GM06990 (cell line): ENCODE results near the gene GRK7.
A peak's percentile ranks its signal among the peaks of the same experiment; 100 is the strongest.

ENCODE experiments used
- DNase-seq: peaks from one replicate; pipeline ENCODE4 v3.0.0-alpha.2; 2011; ENCODE audit not compliant: insufficient read length; ENCODE audit errors: extremely low read depth
- H3K27me3 ChIP-seq: replicated peaks from 2 replicates; pipeline ENCODE4 v1.6.0; 2011; ENCODE audit warnings: low read length; ENCODE audit not compliant: control insufficient read depth, insufficient read depth
- H3K36me3 ChIP-seq: 2 replicates; pipeline ENCODE4 v1.5.1; 2011; ENCODE audit warnings: low read length; ENCODE audit not compliant: control insufficient read depth, insufficient read depth
- H3K4me3 ChIP-seq: replicated peaks from 2 replicates; pipeline ENCODE4 v1.5.1; 2011; ENCODE audit warnings: low read depth, mild to moderate bottlenecking, control low read depth, low read length
- TF ChIP-seq, protein P1 (sequence below): IDR thresholded peaks from 2 replicates; pipeline ENCODE4 v1.5.1; 2011; ENCODE audit warnings: low read length, control low read depth, mild to moderate bottlenecking, inconsistent platforms; ENCODE audit not compliant: insufficient read depth, poor library complexity, severe bottlenecking

The GRK7 gene

DNA sequence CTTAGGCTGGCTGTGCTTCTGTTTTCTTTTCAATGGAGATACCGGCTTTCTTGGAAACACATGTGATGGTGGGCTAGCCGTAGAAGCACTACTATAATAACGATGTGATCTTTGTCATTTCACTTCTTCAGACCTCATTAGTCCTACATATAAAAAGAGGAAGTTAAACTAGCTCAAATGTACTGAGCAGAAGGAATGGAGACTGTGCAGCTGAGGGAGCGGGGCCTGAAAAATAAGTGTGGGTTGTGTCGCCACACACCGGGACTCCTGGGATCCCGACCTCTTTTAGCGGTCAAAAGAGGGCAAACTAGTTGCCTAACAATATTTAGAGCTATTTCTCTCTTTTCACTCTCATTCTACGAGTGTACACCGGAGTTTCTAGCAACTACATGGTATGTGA lies 26.1 kb upstream of the GRK7 start:
- H3K4me3 ChIP-seq: no peak overlapping the region
- TF ChIP-seq, protein P1, sequence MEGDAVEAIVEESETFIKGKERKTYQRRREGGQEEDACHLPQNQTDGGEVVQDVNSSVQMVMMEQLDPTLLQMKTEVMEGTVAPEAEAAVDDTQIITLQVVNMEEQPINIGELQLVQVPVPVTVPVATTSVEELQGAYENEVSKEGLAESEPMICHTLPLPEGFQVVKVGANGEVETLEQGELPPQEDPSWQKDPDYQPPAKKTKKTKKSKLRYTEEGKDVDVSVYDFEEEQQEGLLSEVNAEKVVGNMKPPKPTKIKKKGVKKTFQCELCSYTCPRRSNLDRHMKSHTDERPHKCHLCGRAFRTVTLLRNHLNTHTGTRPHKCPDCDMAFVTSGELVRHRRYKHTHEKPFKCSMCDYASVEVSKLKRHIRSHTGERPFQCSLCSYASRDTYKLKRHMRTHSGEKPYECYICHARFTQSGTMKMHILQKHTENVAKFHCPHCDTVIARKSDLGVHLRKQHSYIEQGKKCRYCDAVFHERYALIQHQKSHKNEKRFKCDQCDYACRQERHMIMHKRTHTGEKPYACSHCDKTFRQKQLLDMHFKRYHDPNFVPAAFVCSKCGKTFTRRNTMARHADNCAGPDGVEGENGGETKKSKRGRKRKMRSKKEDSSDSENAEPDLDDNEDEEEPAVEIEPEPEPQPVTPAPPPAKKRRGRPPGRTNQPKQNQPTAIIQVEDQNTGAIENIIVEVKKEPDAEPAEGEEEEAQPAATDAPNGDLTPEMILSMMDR: no peak
- H3K36me3 ChIP-seq: no peaks in the 10 kb centered on the region
- H3K27me3 ChIP-seq: no peaks in the 10 kb centered on the region
- DNase-seq: peak; percentile 15

DNA sequence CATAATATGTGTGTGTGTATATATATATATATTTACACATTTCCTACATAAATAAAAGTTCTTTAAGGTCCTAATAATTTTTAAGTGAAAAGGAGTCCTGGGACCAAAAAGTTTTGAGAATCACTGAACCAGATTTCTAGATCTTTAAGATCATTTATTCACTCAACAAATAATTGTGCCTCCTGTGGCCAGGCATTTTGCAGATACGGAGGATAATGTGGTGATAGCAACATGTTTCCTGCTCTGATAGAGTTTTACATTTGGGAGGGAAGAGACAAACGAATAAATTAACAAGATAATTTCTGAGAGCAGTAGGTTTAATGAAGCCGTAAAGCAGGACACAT lies 25.6 kb upstream of the GRK7 start:
- H3K4me3 ChIP-seq: peak overlapping the region; percentile 31
- H3K27me3 ChIP-seq: no peaks in the 10 kb centered on the region
- TF ChIP-seq, protein P1: no peak
- DNase-seq: no peak
- no peaks in the 10 kb centered on the region; the same call in 1 of the 2 replicates for H3K36me3 ChIP-seq

DNA sequence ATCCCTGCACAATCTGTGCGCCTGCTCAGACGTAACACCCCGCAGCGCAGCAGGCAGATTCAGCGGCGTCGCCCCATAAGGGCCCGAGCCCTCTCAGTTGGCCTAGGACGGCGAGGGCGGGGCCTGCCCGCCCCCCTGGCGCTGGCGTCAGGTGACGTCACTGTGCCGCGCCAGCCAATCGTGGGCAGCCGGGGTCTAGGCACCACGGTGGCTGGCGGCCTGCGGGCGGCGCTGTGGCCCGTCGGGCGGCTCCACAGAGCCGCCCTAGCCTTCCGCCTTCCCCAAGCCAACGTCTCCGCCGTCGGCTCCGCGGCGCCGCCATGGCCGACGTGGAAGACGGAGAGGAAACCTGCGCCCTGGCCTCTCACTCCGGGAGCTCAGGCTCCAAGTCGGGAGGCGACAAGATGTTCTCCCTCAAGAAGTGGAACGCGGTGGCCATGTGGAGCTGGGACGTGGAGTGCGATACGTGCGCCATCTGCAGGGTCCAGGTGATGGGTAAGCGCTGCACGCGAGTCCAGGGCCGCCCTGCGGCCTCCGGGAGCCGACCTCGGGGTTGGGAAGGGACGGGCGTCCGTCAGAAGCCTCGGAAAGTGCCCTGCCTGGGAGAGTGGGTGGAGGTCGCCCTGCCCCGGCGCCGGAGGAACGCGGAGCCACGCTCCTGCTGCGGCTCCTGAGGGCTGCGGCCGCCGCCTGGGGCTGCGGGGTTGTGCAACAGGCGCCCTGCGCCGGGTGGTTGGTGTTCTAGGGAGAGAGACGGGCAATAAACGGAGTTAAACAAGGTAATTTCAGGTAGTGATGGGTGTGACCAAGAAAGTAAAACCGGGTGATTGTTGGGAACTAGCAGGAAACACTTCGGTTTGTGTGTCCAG lies 25.0 kb upstream of the GRK7 start, which contains the start of gene RNF7:
RNF7 (plus strand) TSS at position 277 of the 869 bp plus-strand sequence; CDS start at position 321, 44 bp downstream.
- no peaks in the 10 kb centered on the region; the same call in 1 of the 2 replicates for H3K36me3 ChIP-seq
- peak within 1 kb of the TSS; percentile 84 for H3K4me3 ChIP-seq
- H3K27me3 ChIP-seq: no peaks in the 10 kb centered on the region
- DNase-seq: peak; percentile 99
- TF ChIP-seq, protein P1: peak; percentile 57

DNA sequence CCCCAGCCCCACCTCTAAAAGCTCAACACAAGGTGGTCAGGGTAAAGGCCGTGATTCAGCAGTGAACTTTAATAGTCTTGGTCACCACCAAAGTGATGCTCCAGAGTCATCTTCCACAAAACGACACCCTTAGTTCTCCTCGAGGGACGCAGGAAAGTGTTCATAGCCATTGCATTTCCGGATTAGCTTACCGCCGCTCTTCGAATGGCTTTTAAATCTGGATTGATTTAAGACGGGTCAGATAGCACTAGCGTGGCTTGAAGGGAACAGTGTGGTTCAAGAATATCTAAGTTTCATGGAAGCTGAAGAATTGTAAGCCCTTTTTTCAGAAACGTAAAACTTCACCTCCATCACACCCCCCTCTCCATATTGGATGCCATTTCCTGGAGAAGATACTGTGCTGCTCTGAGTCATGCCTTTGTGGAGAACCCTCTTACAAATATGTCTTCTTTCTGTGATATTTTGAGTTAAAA lies 24.3 kb upstream of the GRK7 start:
- no peaks in the 10 kb centered on the region; the same call in 1 of the 2 replicates for H3K36me3 ChIP-seq
- no peaks in the 10 kb centered on the region for H3K27me3 ChIP-seq
- TF ChIP-seq, protein P1: no peak
- H3K4me3 ChIP-seq: peak overlapping the region; percentile 84
- peak; percentile 9 for DNase-seq

DNA sequence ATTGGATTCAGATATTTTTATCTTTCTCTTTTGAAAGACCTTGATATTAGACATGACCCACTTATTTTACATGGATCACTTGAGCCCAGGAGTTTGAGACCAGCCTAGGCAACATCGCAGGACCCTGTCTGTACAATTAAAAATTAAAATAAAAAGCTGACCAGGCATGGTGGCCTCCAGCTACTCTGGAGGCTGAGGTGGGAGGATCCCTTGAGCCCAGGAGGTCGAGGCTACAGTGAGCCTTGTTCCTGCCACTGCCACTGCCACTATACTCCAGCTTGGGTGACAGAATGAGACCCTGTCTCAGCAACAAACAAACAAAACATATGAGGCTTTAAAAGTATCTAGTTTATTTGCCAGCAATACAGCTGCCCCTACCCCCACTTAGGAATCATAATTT lies 23.5 kb upstream of the GRK7 start:
- DNase-seq: no peak
- no peaks in the 10 kb centered on the region for H3K27me3 ChIP-seq
- TF ChIP-seq, protein P1: no peak
- peak overlapping the region; percentile 84 for H3K4me3 ChIP-seq
- H3K36me3 ChIP-seq: no peaks in the 10 kb centered on the region; the same call in none of the 2 replicates
